Lower leg skin (tissue), 4 donors: ENCODE data around the gene ITSN1. TPM values are rescaled to one million over a fixed set of nuclear protein-coding genes. Genes with fewer than 3 reads are reported as not detected.

Experiments
- DNase-seq, 2 donors: peaks; one replicate each; pipeline ENCODE4 v3.0.0-alpha.2; 2019; ENCODE audit warnings: low spot score in 2 of 2
- H3K4me3 ChIP-seq: fragments of 200-600 bp; sonication (generic); 2 replicates; pipeline ENCODE4 v1.5.1; 2017; ENCODE audit warnings: mild to moderate bottlenecking, low read depth; ENCODE audit not compliant: poor library complexity, severe bottlenecking
- CTCF ChIP-seq, 3 donors: fragments of 450-650 bp; IDR thresholded peaks; one replicate each; pipeline ENCODE4 v1.5.1; 2016; ENCODE audit warnings: antibody characterized with exemption in 3 of 3, mild to moderate bottlenecking in 3 of 3, moderate library complexity in 2 of 3
- POLR2A ChIP-seq, 2 donors: fragments of 450-650 bp; IDR thresholded peaks; one replicate each; pipeline ENCODE4 v1.6.1; 2016 to 2017; ENCODE audit warnings: antibody characterized with exemption in 2 of 2, mild to moderate bottlenecking in 1 of 2, moderate library complexity in 1 of 2
- WGBS, 2 donors: methylation state at CpG; one replicate each; pipeline ENCODE4 v1.1.5; 2018; 5-methylcytosine and 5-hydroxymethylcytosine counted together
- intact Hi-C: fragments of 100-400 bp; cut with DNase I; formaldehyde crosslinking; loops from one replicate; pipeline ENCODE4 v1.15.0; 2023; ENCODE audit warnings: low total_unique reads
- total RNA-seq, 4 donors: library from RNA; depleted of rRNA; stranded (reverse); fragments of >200 nt; gene quantifications; one replicate each; pipeline ENCODE4 v1.1.0, GENCODE V29; 2016

Gene ITSN1
- total RNA-seq, 4 donors from 2014 or later = 17.4 to 39.5 (median 31.7) TPM

- no peak overlapping the region for H3K4me3 ChIP-seq
- WGBS, 2 donors = 63 to 76% methylated on average over 5 of the region's 5 CpGs
- TF ChIP-seq CTCF (IDR thresholded peaks at IDR 0.05) = no peak
- no peak for TF ChIP-seq POLR2A (IDR thresholded peaks at IDR 0.05)
- intact Hi-C loops = no loop called here
- DNase-seq = no peak
Observed at GRCh38 chr21:33696465-33696864, 54.2 kb downstream of the ITSN1 start.

- DNase-seq = no peak
- intact Hi-C loops = no loop called here
- 77 to 78% methylated on average over 3 of the region's 3 CpGs for WGBS, 2 donors
- TF ChIP-seq CTCF (IDR thresholded peaks at IDR 0.05) (no peak), POLR2A (IDR thresholded peaks at IDR 0.05) (no peak)
- no peak overlapping the region for H3K4me3 ChIP-seq
Observed at GRCh38 chr21:33698087-33698860, 56.0 kb downstream of the ITSN1 start.

GRCh38 chr21:33699277-33699676 lies 57.0 kb downstream of the ITSN1 start:
- WGBS, 2 donors = 98% methylated on average over 2 of the region's 2 CpGs
- TF ChIP-seq CTCF (IDR thresholded peaks at IDR 0.05) (no peak), POLR2A (IDR thresholded peaks at IDR 0.05) (no peak)
- DNase-seq = no peak
- no peak overlapping the region for H3K4me3 ChIP-seq
- intact Hi-C loops = no loop called here

- intact Hi-C loops = no loop called here
- 93 to 96% methylated on average over 3 of the region's 3 CpGs for WGBS, 2 donors
- no peak overlapping the region for H3K4me3 ChIP-seq
- DNase-seq = no peak
- TF ChIP-seq POLR2A (IDR thresholded peaks at IDR 0.05) (no peak), CTCF (IDR thresholded peaks at IDR 0.05) (no peak)
Observed at GRCh38 chr21:33700491-33700890, 58.2 kb downstream of the ITSN1 start.

- TF ChIP-seq POLR2A (IDR thresholded peaks at IDR 0.05) (no peak), CTCF (IDR thresholded peaks at IDR 0.05) (no peak)
- intact Hi-C loops = no loop called here
- no peak for DNase-seq
- H3K4me3 ChIP-seq = no peak overlapping the region
- 76 to 78% methylated on average over 10 of the region's 10 CpGs for WGBS, 2 donors
Observed at GRCh38 chr21:33703750-33704606, 61.7 kb downstream of the ITSN1 start.
